ENCODE results near the gene KCTD16.

KCTD16 gene

DNA sequence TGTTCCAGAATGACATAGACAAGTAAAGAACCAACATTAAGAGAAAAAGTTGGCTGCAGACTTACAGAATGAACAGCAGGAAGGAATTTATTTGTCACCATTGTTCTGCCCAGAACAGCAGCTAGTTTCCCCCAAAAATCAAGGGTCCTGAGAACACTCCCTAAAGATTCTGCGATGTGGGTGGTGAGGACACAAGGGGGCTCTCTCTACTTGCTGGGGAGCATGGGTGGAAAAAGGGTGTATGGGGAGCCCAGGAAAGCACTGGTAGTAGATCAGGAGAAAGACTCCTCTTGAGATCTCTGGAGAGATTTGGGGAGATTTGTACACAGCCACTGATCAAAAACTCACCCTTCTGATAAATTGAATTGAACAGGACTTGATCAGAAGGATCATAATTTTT is 316.5 kb downstream of the KCTD16 start:
- H3K4me2 ChIP-seq (ENCODE audit: low read depth, low read length), result no peak overlapping the region
- no peaks in the 10 kb centered on the region for H3K4me1 ChIP-seq (ENCODE audit: low read length)
- no peaks in the 10 kb centered on the region for H3K36me3 ChIP-seq (replicated peaks; ENCODE audit: insufficient read depth, low read length)
- no peak overlapping the region for H3K4me3 ChIP-seq (ENCODE audit: low read length)
- no peak overlapping the region for H3K27ac ChIP-seq (ENCODE audit: low read length)
- no peaks in the 10 kb centered on the region for H4K20me1 ChIP-seq (ENCODE audit: insufficient read depth, low read length)
- no peak for DNase-seq
- no peak overlapping the region for H2AFZ ChIP-seq (ENCODE audit: low read length)
- no peaks in the 10 kb centered on the region for H3F3A ChIP-seq (ENCODE audit: insufficient read depth, low read length)
- TF ChIP-seq EZH2 (optimal IDR thresholded peaks at IDR 0.05; ENCODE audit: low read depth, low read length) (no peak), CTCF (IDR thresholded peaks at IDR 0.05; ENCODE audit: low read length) (no peak), EZH2phosphoT487 (IDR thresholded peaks at IDR 0.05; ENCODE audit: low read length) (no peak)
- no peaks in the 10 kb centered on the region for H3K79me2 ChIP-seq (ENCODE audit: low read length)
- H3K9me2 ChIP-seq (replicated peaks; ENCODE audit: insufficient read depth, low read length), result no peaks in the 10 kb centered on the region
- H3K9ac ChIP-seq (ENCODE audit: low read length), result no peak overlapping the region
- no peaks in the 10 kb centered on the region for H3K9me3 ChIP-seq (replicated peaks; ENCODE audit: insufficient read depth, low read length)
- H3K27me3 ChIP-seq (replicated peaks; ENCODE audit: insufficient read depth, low read length), result no peaks in the 10 kb centered on the region

GRCh38 chr5:144487761-144488160 is 317.1 kb downstream of the KCTD16 start:
- DNase-seq, result no peak
- Histone ChIP-seq H3K9me3 (replicated peaks; ENCODE audit: insufficient read depth, low read length) (no peaks in the 10 kb centered on the region), H3K4me3 (ENCODE audit: low read length) (no peak overlapping the region), H3K27me3 (replicated peaks; ENCODE audit: insufficient read depth, low read length) (no peaks in the 10 kb centered on the region), H3K4me1 (ENCODE audit: low read length) (no peaks in the 10 kb centered on the region), H3K36me3 (replicated peaks; ENCODE audit: insufficient read depth, low read length) (no peaks in the 10 kb centered on the region), H2AFZ (ENCODE audit: low read length) (no peak overlapping the region), H4K20me1 (ENCODE audit: insufficient read depth, low read length) (no peaks in the 10 kb centered on the region), H3K79me2 (ENCODE audit: low read length) (no peaks in the 10 kb centered on the region), H3K9me2 (replicated peaks; ENCODE audit: insufficient read depth, low read length) (no peaks in the 10 kb centered on the region), H3K4me2 (ENCODE audit: low read depth, low read length) (no peak overlapping the region), H3F3A (ENCODE audit: insufficient read depth, low read length) (no peaks in the 10 kb centered on the region), H3K9ac (ENCODE audit: low read length) (no peak overlapping the region), H3K27ac (ENCODE audit: low read length) (no peak overlapping the region)
- TF ChIP-seq CTCF (IDR thresholded peaks at IDR 0.05; ENCODE audit: low read length) (no peak), EZH2phosphoT487 (IDR thresholded peaks at IDR 0.05; ENCODE audit: low read length) (no peak), EZH2 (optimal IDR thresholded peaks at IDR 0.05; ENCODE audit: low read depth, low read length) (no peak)

DNA sequence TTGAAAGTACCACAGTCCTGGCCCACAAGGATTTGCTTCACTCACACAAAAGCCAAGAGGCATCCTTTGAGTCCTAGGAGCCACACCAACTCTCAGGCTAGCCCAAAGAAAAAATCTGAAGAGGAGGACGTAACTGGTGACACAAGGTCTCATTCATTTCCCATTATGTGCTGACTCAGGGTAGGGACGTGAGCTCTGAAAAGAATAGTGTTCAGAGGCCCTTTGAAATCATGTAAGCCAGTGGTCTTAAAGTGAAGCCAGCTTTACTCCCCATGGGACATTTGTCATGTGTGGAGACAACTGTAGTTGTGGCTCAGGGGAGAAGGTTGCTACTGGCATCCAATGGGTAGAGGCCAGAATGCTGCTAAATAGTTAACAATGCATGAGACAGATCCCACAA is 332.4 kb downstream of the KCTD16 start:
- no peaks in the 10 kb centered on the region for H3K4me1 ChIP-seq (ENCODE audit: low read length)
- H3K27me3 ChIP-seq (replicated peaks; ENCODE audit: insufficient read depth, low read length), result no peaks in the 10 kb centered on the region
- H3K9me2 ChIP-seq (replicated peaks; ENCODE audit: insufficient read depth, low read length), result no peaks in the 10 kb centered on the region
- no peak overlapping the region for H3K4me3 ChIP-seq (ENCODE audit: low read length)
- no peaks in the 10 kb centered on the region for H3F3A ChIP-seq (ENCODE audit: insufficient read depth, low read length)
- H4K20me1 ChIP-seq (ENCODE audit: insufficient read depth, low read length), result no peaks in the 10 kb centered on the region
- no peak overlapping the region for H3K4me2 ChIP-seq (ENCODE audit: low read depth, low read length)
- no peak overlapping the region for H3K9ac ChIP-seq (ENCODE audit: low read length)
- no peak for DNase-seq
- H3K36me3 ChIP-seq (replicated peaks; ENCODE audit: insufficient read depth, low read length), result no peaks in the 10 kb centered on the region
- H3K27ac ChIP-seq (ENCODE audit: low read length), result no peak overlapping the region
- H3K79me2 ChIP-seq (ENCODE audit: low read length), result no peaks in the 10 kb centered on the region
- no peak for TF ChIP-seq EZH2 (optimal IDR thresholded peaks at IDR 0.05; ENCODE audit: low read depth, low read length)
- TF ChIP-seq EZH2phosphoT487 (IDR thresholded peaks at IDR 0.05; ENCODE audit: low read length), result no peak
- no peak for TF ChIP-seq CTCF (IDR thresholded peaks at IDR 0.05; ENCODE audit: low read length)
- H2AFZ ChIP-seq (ENCODE audit: low read length), result no peak overlapping the region
- H3K9me3 ChIP-seq (replicated peaks; ENCODE audit: insufficient read depth, low read length), result no peaks in the 10 kb centered on the region
